SK-N-SH (cell line): ENCODE data around the gene DSE. TPM values are rescaled to one million over a fixed set of nuclear protein-coding genes. Genes with fewer than 3 reads are reported as not detected.

Experiments used
- CTCF ChIA-PET: fragments of 300-600, 350-600 bp; formaldehyde crosslinking; extraction: SDS; loops from one replicate; lab custom pipeline; 2021; lab: Yijun Ruan, JAX
- POLR2A ChIA-PET: fragments of 350-600 bp; sonication (Branson Sonifier 250); formaldehyde crosslinking; extraction: SDS; loops from one replicate; lab custom pipeline; 2020; ENCODE audit warnings: antibody characterized with exemption, inconsistent platforms; lab: Yijun Ruan, JAX
- DNase-seq: peaks from one replicate; pipeline ENCODE4 v3.0.0; 2012
- H2AFZ ChIP-seq: fragments of 200-600 bp; sonication (generic); 2 replicates; pipeline ENCODE4 v1.8.1; 2016; ENCODE audit warnings: antibody characterized with exemption, mild to moderate bottlenecking, low read depth
- H3F3A ChIP-seq: fragments of 200-600 bp; sonication (generic); replicated peaks from 2 replicates; pipeline ENCODE3; 2016; ENCODE audit warnings: antibody characterized with exemption, mild to moderate bottlenecking; ENCODE audit not compliant: insufficient read depth
- H3K27ac ChIP-seq, 2 experiments: fragments of 200-500 bp in 1 of 2; fragments of 200-600 bp in 1 of 2; sonication (Bioruptor generic) in 1 of 2; sonication (generic), shearing (Covaris generic) in 1 of 2; 2 replicates each; pipeline versions ENCODE4 v1.5.1 to v1.6.1; 2014 to 2016; ENCODE audit warnings: low read depth in 2 of 2, inconsistent platforms in 1 of 2, low read length in 1 of 2, mild to moderate bottlenecking in 1 of 2, mixed read lengths in 1 of 2
- H3K27me3 ChIP-seq: fragments of 200-600 bp; sonication (generic), shearing (Covaris generic); 2 replicates; pipeline ENCODE4 v1.6.1; 2016; ENCODE audit warnings: mixed run types; ENCODE audit not compliant: insufficient read depth
- H3K36me3 ChIP-seq, 2 experiments: fragments of 200-500 bp in 1 of 2; fragments of 200-600 bp in 1 of 2; sonication (Bioruptor generic) in 1 of 2; sonication (generic) in 1 of 2; replicated peaks in 1 of 2; 2 replicates each; pipeline versions ENCODE3 to v1.5.1; 2014 to 2016; ENCODE audit warnings: low read length in 1 of 2, mild to moderate bottlenecking in 1 of 2; ENCODE audit not compliant: insufficient read depth in 2 of 2, control insufficient read depth in 1 of 2
- H3K4me1 ChIP-seq, 2 experiments: fragments of 200-500 bp in 1 of 2; fragments of 200-600 bp in 1 of 2; sonication (Bioruptor generic) in 1 of 2; sonication (generic), shearing (Covaris generic) in 1 of 2; 2 replicates each; pipeline versions ENCODE4 v1.5.1 to v1.6.1; 2014 to 2016; ENCODE audit warnings: low read depth in 1 of 2, low read length in 1 of 2, mixed run types in 1 of 2; ENCODE audit not compliant: insufficient read depth in 2 of 2, control insufficient read depth in 1 of 2
- H3K4me2 ChIP-seq: fragments of 200-600 bp; sonication (generic), shearing (Covaris generic); 2 replicates; pipeline ENCODE4 v1.6.1; 2017; ENCODE audit warnings: mixed run types
- H3K4me3 ChIP-seq, 2 experiments: fragments of 200-500 bp in 1 of 2; fragments of 200-600 bp in 1 of 2; sonication (Bioruptor generic) in 1 of 2; sonication (generic), shearing (Covaris generic) in 1 of 2; 2 replicates each; pipeline versions ENCODE4 v1.5.1 to v1.8.1; 2014 to 2016; ENCODE audit warnings: low read depth in 2 of 2, inconsistent platforms in 1 of 2, low read length in 1 of 2, mild to moderate bottlenecking in 1 of 2, mixed read lengths in 1 of 2, moderate library complexity in 1 of 2
- H3K79me2 ChIP-seq: fragments of 200-600 bp; sonication (generic); 2 replicates; pipeline ENCODE4 v1.8.1; 2017; ENCODE audit warnings: mild to moderate bottlenecking; ENCODE audit not compliant: insufficient read depth
- H3K9ac ChIP-seq: fragments of 200-600 bp; sonication (generic); 2 replicates; pipeline ENCODE4 v1.6.1; 2017; ENCODE audit warnings: mixed run types
- H3K9me2 ChIP-seq: fragments of 200-600 bp; sonication (generic); 2 replicates; pipeline ENCODE4 v1.6.1; 2017; ENCODE audit warnings: mixed run types
- H3K9me3 ChIP-seq: fragments of 200-600 bp; sonication (generic); 2 replicates; pipeline ENCODE4 v1.6.1; 2017; ENCODE audit warnings: mixed run types, mild to moderate bottlenecking, moderate library complexity
- H4K20me1 ChIP-seq: fragments of 200-600 bp; sonication (generic); 2 replicates; pipeline ENCODE4 v1.6.1; 2017; ENCODE audit warnings: mild to moderate bottlenecking, mixed run types; ENCODE audit not compliant: insufficient read depth
- CHD2 ChIP-seq: fragments of 150-350 bp; IDR thresholded peaks from 2 replicates; pipeline ENCODE4 v1.6.1; 2018; ENCODE audit warnings: low read length; ENCODE audit not compliant: partially characterized antibody
- ELF1 ChIP-seq: IDR thresholded peaks from 2 replicates; pipeline ENCODE4 v1.4.0; 2012
- EP300 ChIP-seq, 2 experiments: IDR thresholded peaks; 2 replicates each; pipeline versions ENCODE4 v1.4.0 to v1.6.1; 2012; ENCODE audit warnings: borderline replicate concordance in 1 of 2, low read depth in 1 of 2, low read length in 1 of 2
- EZH2phosphoT487 ChIP-seq: fragments of 200-600 bp; sonication (generic); IDR thresholded peaks from 2 replicates; pipeline ENCODE4 v1.6.1; 2017; ENCODE audit warnings: low read depth, mixed run types, mild to moderate bottlenecking, antibody characterized with exemption, moderate library complexity, borderline replicate concordance
- FOSL2 ChIP-seq: IDR thresholded peaks from 2 replicates; pipeline ENCODE4 v1.4.0; 2012; ENCODE audit warnings: low read depth, mild to moderate bottlenecking, moderate library complexity, borderline replicate concordance
- FOXM1 ChIP-seq: IDR thresholded peaks from 2 replicates; pipeline ENCODE4 v1.4.0; 2012; ENCODE audit warnings: low read depth, mild to moderate bottlenecking
- MEF2A ChIP-seq: IDR thresholded peaks from 2 replicates; pipeline ENCODE4 v1.4.0; 2012; ENCODE audit warnings: low read depth, borderline replicate concordance
- NFIC ChIP-seq: IDR thresholded peaks from 2 replicates; pipeline ENCODE4 v1.4.0; 2012; ENCODE audit warnings: borderline replicate concordance
- NRF1 ChIP-seq: IDR thresholded peaks from 2 replicates; pipeline ENCODE4 v1.6.1; 2012; ENCODE audit warnings: low read depth, mild to moderate bottlenecking, low read length
- POLR2AphosphoS5 ChIP-seq: IDR thresholded peaks from 2 replicates; pipeline ENCODE4 v1.6.1; 2012; ENCODE audit warnings: low read depth, low read length
- RAD21 ChIP-seq: IDR thresholded peaks from 2 replicates; pipeline ENCODE4 v1.6.1; 2012; ENCODE audit warnings: mild to moderate bottlenecking, low read length
- RFX5 ChIP-seq: IDR thresholded peaks from 2 replicates; pipeline ENCODE4 v1.6.1; 2012; ENCODE audit warnings: mild to moderate bottlenecking, improper control_type of control experiment, low read length
- RXRA ChIP-seq: IDR thresholded peaks from 2 replicates; pipeline ENCODE4 v1.4.0; 2012; ENCODE audit warnings: low read depth, mild to moderate bottlenecking, borderline replicate concordance
- SIN3A ChIP-seq: IDR thresholded peaks from 2 replicates; pipeline ENCODE4 v1.6.1; 2012; ENCODE audit warnings: low read depth, mild to moderate bottlenecking, low read length, moderate library complexity, borderline replicate concordance
- TAF1 ChIP-seq: IDR thresholded peaks from 2 replicates; pipeline ENCODE4 v1.6.1; 2012; ENCODE audit warnings: low read depth, mild to moderate bottlenecking, low read length, moderate library complexity, borderline replicate concordance
- YY1 ChIP-seq: IDR thresholded peaks from 2 replicates; pipeline ENCODE4 v1.4.0; 2012; ENCODE audit warnings: low read depth, mild to moderate bottlenecking
- whole genome bisulfite sequencing: methylation state at CpG from one replicate; pipeline ENCODE4 v1.1.6; 2017; ENCODE audit warnings: low lambda C conversion rate; 5-methylcytosine and 5-hydroxymethylcytosine counted together
- polyA plus RNA-seq, 3 experiments: library from polyadenylated mRNA; depleted of rRNA; stranded (reverse); fragments of >200 nt; gene quantifications; 2 replicates each; pipeline ENCODE4 v1.2.3, GENCODE V29; 2012
- TF ChIP-seq, protein P1 (sequence below): fragments of 150-350 bp; IDR thresholded peaks from 2 replicates; pipeline ENCODE4 v1.6.1; 2017; ENCODE audit warnings: antibody characterized with exemption, low read length, low read depth, borderline replicate concordance
- TF ChIP-seq, protein P2 (sequence below): fragments of 200-600 bp; sonication (generic); IDR thresholded peaks from 2 replicates; pipeline ENCODE4 v1.6.1; 2017; ENCODE audit warnings: antibody characterized with exemption, mild to moderate bottlenecking, moderate library complexity
- TF ChIP-seq, protein P3 (sequence below): fragments of 150-350 bp; IDR thresholded peaks from 2 replicates; pipeline ENCODE4 v1.6.1; 2016; ENCODE audit warnings: mild to moderate bottlenecking, low read depth, low read length
- TF ChIP-seq, protein P4 (sequence below): IDR thresholded peaks from 2 replicates; pipeline ENCODE4 v1.4.0; 2012; ENCODE audit warnings: low read depth, borderline replicate concordance
- TF ChIP-seq, protein P5 (sequence below): IDR thresholded peaks from 2 replicates; pipeline ENCODE4 v1.6.1; 2012; ENCODE audit warnings: mild to moderate bottlenecking, low read depth, low read length, moderate library complexity

Gene DSE
- polyA plus RNA-seq, 1 of the 3 experiments (the other 2 are of a cell fraction): 12.7 TPM

DNA sequence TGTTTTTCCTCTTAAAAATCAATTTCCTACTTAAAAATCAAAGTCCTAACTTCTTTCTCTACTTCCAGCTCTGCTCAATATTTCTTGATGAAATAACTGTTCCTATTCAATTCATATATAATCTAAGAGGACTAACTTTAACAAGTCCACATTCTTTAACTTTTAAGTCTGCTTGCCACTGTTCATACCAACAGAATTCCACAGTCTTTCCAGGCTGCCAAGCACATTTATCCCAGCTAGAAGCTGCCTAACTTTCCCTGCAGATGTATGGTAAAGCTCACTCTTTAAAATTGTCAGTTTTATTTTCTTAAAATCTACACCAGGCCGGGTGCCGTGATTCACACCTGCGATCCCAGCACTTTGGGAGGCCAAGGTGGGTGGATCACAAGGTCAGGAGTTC lies 102.0 kb downstream of the DSE start (continued):
- TF ChIP-seq, protein P1, sequence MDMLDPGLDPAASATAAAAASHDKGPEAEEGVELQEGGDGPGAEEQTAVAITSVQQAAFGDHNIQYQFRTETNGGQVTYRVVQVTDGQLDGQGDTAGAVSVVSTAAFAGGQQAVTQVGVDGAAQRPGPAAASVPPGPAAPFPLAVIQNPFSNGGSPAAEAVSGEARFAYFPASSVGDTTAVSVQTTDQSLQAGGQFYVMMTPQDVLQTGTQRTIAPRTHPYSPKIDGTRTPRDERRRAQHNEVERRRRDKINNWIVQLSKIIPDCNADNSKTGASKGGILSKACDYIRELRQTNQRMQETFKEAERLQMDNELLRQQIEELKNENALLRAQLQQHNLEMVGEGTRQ: no peak
- TF ChIP-seq, protein P2, sequence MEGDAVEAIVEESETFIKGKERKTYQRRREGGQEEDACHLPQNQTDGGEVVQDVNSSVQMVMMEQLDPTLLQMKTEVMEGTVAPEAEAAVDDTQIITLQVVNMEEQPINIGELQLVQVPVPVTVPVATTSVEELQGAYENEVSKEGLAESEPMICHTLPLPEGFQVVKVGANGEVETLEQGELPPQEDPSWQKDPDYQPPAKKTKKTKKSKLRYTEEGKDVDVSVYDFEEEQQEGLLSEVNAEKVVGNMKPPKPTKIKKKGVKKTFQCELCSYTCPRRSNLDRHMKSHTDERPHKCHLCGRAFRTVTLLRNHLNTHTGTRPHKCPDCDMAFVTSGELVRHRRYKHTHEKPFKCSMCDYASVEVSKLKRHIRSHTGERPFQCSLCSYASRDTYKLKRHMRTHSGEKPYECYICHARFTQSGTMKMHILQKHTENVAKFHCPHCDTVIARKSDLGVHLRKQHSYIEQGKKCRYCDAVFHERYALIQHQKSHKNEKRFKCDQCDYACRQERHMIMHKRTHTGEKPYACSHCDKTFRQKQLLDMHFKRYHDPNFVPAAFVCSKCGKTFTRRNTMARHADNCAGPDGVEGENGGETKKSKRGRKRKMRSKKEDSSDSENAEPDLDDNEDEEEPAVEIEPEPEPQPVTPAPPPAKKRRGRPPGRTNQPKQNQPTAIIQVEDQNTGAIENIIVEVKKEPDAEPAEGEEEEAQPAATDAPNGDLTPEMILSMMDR: no peak
- TF ChIP-seq, protein P3, sequence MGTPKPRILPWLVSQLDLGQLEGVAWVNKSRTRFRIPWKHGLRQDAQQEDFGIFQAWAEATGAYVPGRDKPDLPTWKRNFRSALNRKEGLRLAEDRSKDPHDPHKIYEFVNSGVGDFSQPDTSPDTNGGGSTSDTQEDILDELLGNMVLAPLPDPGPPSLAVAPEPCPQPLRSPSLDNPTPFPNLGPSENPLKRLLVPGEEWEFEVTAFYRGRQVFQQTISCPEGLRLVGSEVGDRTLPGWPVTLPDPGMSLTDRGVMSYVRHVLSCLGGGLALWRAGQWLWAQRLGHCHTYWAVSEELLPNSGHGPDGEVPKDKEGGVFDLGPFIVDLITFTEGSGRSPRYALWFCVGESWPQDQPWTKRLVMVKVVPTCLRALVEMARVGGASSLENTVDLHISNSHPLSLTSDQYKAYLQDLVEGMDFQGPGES: no peak
- TF ChIP-seq FOXM1: no peak
- TF ChIP-seq RXRA: no peak
- no peak for TF ChIP-seq RFX5

DNA sequence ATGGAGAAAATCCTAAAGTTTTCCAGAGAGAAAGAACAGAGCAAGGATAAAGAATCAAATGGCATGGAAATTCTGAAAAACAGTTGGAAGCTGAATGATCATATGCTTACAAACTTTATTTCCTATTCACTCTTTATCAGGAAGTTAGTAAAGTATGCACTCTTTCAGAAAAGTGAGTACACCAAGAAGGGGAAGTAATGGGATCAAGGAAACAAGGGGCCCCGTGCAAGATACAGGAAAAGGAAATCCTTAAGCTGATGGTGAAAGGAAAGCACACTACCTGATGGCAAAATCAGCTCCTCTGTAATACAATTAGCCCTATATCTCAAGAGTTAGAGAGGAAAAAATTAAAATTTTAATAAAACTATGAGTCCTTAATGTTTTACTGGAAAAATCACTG lies 104.4 kb downstream of the DSE start:
- CTCF ChIA-PET: no interaction called here
- no peak overlapping the region for H3K4me2 ChIP-seq
- no peaks in the 10 kb centered on the region for H3K27me3 ChIP-seq
- no peak overlapping the region for H3K9ac ChIP-seq
- no peaks in the 10 kb centered on the region for H4K20me1 ChIP-seq
- H3K79me2 ChIP-seq: no peaks in the 10 kb centered on the region
- H3K9me3 ChIP-seq: no peaks in the 10 kb centered on the region
- POLR2A ChIA-PET: no interaction called here
- no peaks in the 10 kb centered on the region for H3K9me2 ChIP-seq
- peaks cover 0 to 6% of the 10 kb centered on the region in 2 experiments; a peak in 1 of 4 replicates for H3K4me1 ChIP-seq
- no peak overlapping the region for H3K27ac ChIP-seq
- H3F3A ChIP-seq: no peaks in the 10 kb centered on the region
- H2AFZ ChIP-seq: no peak overlapping the region
- no peak overlapping the region for H3K4me3 ChIP-seq
- H3K36me3 ChIP-seq: no peaks in the 10 kb centered on the region
- 50% methylated on average over 1 of the region's 1 CpG for WGBS
- DNase-seq: no peak
- TF ChIP-seq FOXM1: no peak
- TF ChIP-seq ELF1: no peak
- TF ChIP-seq, protein P4, sequence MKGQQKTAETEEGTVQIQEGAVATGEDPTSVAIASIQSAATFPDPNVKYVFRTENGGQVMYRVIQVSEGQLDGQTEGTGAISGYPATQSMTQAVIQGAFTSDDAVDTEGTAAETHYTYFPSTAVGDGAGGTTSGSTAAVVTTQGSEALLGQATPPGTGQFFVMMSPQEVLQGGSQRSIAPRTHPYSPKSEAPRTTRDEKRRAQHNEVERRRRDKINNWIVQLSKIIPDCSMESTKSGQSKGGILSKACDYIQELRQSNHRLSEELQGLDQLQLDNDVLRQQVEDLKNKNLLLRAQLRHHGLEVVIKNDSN: no peak
- TF ChIP-seq, protein P3: no peak
- TF ChIP-seq CHD2: no peak
- TF ChIP-seq, protein P5, sequence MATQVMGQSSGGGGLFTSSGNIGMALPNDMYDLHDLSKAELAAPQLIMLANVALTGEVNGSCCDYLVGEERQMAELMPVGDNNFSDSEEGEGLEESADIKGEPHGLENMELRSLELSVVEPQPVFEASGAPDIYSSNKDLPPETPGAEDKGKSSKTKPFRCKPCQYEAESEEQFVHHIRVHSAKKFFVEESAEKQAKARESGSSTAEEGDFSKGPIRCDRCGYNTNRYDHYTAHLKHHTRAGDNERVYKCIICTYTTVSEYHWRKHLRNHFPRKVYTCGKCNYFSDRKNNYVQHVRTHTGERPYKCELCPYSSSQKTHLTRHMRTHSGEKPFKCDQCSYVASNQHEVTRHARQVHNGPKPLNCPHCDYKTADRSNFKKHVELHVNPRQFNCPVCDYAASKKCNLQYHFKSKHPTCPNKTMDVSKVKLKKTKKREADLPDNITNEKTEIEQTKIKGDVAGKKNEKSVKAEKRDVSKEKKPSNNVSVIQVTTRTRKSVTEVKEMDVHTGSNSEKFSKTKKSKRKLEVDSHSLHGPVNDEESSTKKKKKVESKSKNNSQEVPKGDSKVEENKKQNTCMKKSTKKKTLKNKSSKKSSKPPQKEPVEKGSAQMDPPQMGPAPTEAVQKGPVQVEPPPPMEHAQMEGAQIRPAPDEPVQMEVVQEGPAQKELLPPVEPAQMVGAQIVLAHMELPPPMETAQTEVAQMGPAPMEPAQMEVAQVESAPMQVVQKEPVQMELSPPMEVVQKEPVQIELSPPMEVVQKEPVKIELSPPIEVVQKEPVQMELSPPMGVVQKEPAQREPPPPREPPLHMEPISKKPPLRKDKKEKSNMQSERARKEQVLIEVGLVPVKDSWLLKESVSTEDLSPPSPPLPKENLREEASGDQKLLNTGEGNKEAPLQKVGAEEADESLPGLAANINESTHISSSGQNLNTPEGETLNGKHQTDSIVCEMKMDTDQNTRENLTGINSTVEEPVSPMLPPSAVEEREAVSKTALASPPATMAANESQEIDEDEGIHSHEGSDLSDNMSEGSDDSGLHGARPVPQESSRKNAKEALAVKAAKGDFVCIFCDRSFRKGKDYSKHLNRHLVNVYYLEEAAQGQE: no peak
- TF ChIP-seq FOSL2: no peak
- no peak for TF ChIP-seq EZH2phosphoT487
- TF ChIP-seq YY1: no peak
- TF ChIP-seq RAD21: no peak
- no peak for TF ChIP-seq EP300 (IDR thresholded peaks at IDR 0.05; ENCODE audit: borderline replicate concordance in 1 of 2, low read depth in 1 of 2, low read length in 1 of 2)
- TF ChIP-seq TAF1: no peak
- no peak for TF ChIP-seq NFIC
- no peak for TF ChIP-seq MEF2A
- no peak for TF ChIP-seq RXRA
- TF ChIP-seq POLR2AphosphoS5: no peak
- TF ChIP-seq RFX5: no peak
- TF ChIP-seq SIN3A: no peak
- TF ChIP-seq NRF1: no peak
